NCI-H1694 (cell line): ENCODE results near the gene MSI1.

ENCODE experiments used
- DNase-seq: peaks from one replicate; lab custom pipeline; 2025; lab: John Stamatoyannopoulos, UW

The MSI1 gene

GRCh38 chr12:120368789-120369602, at the start of gene MSI1:
Gene MSI1 (minus strand): TSS chr12:120369164. CDS start chr12:120369091, 73 bp downstream.
- no peak for DNase-seq

- no peak for DNase-seq
Observed at GRCh38 chr12:120417917-120418580, 49.1 kb upstream of the MSI1 start.

- DNase-seq, result no peak
Observed at GRCh38 chr12:120416490-120417216, 47.7 kb upstream of the MSI1 start.

GRCh38 chr12:120413901-120414695, 45.1 kb upstream of the MSI1 start:
- DNase-seq, result no peak

- DNase-seq, result no peak
Observed at GRCh38 chr12:120412421-120412820, 43.5 kb upstream of the MSI1 start.

GRCh38 chr12:120408771-120409170, 39.8 kb upstream of the MSI1 start:
- no peak for DNase-seq

- DNase-seq, result no peak
Observed at GRCh38 chr12:120406553-120406952, 37.6 kb upstream of the MSI1 start.

GRCh38 chr12:120406069-120406468, 37.1 kb upstream of the MSI1 start:
- no peak for DNase-seq

GRCh38 chr12:120404271-120404670, 35.3 kb upstream of the MSI1 start:
- no peak for DNase-seq

GRCh38 chr12:120403869-120404268, 34.9 kb upstream of the MSI1 start:
- DNase-seq, result no peak

- no peak for DNase-seq
Observed at GRCh38 chr12:120402217-120402616, 33.3 kb upstream of the MSI1 start.

- DNase-seq, result no peak
Observed at GRCh38 chr12:120399531-120399930, 30.6 kb upstream of the MSI1 start.

GRCh38 chr12:120397824-120398540, 29.0 kb upstream of the MSI1 start:
- no peak for DNase-seq

- no peak for DNase-seq
Observed at GRCh38 chr12:120394483-120395367, 25.8 kb upstream of the MSI1 start.

GRCh38 chr12:120390540-120391120, 21.7 kb upstream of the MSI1 start:
- no peak for DNase-seq

- DNase-seq, result no peak
Observed at GRCh38 chr12:120388691-120389481, 19.9 kb upstream of the MSI1 start.

GRCh38 chr12:120381752-120382419, 12.9 kb upstream of the MSI1 start:
- no peak for DNase-seq

- DNase-seq, result no peak
Observed at GRCh38 chr12:120378036-120378435, 9.1 kb upstream of the MSI1 start.

- DNase-seq, result no peak
Observed at GRCh38 chr12:120377611-120378010, 8.6 kb upstream of the MSI1 start.
